HG03432 (cell line): ENCODE results near the gene ACTN4.

Source experiments
- ATAC-seq: cut with Tn5 transposase; IDR thresholded peaks from one replicate; pipeline ENCODE4 v1.9.1; 2021; ENCODE audit warnings: mild to moderate bottlenecking, moderate library complexity; ENCODE audit not compliant: unreplicated experiment

ACTN4 gene

GRCh38 chr19:38676878-38677646, 29.6 kb downstream of the ACTN4 start:
- no peak for ATAC-seq

DNA sequence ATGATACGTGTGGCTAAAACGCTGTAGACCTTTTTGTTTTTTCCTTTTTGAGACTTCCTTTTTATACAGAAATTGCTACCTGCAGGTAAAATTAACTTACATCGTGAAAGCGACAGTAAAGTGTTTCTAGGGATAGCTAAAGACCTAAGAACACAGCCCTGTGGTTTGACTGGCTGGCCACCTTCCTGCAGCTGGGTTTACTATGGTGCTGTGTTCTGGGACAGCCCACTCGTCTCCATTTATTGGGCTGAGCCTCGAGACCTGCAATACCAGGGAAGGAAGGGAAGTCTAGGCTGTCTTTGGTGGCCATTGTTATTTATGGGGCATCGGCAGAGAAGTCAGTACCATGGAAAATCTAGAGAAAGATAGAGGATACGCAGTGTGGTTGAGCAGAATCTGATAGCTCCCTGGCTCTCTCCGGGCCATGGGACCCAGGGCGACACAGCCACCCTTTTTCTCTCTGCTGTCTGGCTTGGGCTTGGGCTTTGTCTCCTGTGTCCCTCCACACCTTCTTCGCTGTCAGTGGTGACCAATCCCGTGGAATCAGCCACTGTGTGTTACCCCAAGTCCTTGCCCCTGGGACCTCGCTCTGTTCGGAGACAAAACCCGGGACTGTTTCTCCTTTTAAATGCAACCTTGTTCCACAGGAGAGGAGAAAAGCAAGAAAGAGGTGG, 30.9 kb downstream of the ACTN4 start:
- ATAC-seq: no peak

DNA sequence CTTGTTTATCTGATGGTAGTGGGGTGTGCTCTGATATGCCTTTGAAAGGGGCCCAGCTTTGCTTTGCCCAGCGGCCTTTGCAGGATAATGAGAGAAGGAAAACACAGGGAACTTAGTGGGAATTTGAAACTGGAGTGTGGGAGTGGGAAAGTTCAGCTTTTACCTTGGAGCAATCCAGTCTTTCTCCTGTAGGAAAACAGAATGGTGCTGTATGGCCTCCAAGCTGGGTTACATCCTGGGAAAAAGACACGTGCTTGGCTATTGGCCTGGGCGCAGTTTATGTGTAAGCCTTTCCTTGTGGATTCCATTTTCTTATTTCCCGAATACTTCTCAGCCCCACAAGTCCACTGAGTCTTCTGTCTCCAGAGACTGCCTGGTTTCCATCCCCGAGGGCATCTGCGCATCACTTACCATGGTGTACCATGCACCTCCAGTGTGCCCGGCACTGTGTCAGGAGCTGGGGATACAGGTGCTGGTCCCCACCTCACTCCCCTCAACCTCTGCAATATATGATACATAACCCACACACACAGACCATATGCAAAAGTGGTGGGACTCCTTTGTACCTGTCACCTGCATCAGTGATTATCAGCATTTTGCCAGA, 31.5 kb downstream of the ACTN4 start:
- no peak for ATAC-seq

- ATAC-seq: no peak
These were observed 32.4 kb downstream of the ACTN4 start for GRCh38 chr19:38679839-38680238.

DNA sequence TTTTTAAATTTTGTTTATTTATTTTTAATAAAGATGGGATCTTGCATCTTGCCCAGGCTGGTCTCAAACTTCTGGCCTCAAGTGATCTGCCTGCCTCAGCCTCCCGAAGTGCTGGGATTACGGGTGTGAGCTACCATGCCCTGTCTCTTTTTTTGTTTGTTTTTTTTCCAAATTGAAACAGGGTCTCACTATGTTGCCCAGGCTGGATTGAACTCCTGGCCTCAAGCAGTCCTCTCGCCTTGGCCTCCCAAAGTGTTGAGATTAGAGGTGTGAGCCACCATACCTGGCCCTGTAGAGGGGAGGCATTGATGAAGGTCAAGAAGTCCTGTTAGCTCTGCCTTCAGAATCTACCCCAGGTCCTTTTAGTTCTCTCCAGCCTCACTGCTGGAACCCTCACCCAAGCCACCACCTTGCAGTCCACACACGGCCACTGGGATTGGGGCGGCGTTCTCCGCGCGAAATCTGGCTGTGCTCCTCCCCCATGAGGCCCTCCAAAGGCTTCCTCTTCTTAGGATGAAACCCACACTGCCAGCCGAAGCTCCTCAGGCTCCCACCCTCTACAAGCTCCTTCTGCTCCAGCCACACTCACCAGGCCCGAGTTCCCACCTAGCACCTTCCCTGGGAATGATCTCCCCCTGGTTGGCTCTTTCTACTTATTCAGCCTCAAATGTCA, 34.9 kb downstream of the ACTN4 start:
- no peak for ATAC-seq

DNA sequence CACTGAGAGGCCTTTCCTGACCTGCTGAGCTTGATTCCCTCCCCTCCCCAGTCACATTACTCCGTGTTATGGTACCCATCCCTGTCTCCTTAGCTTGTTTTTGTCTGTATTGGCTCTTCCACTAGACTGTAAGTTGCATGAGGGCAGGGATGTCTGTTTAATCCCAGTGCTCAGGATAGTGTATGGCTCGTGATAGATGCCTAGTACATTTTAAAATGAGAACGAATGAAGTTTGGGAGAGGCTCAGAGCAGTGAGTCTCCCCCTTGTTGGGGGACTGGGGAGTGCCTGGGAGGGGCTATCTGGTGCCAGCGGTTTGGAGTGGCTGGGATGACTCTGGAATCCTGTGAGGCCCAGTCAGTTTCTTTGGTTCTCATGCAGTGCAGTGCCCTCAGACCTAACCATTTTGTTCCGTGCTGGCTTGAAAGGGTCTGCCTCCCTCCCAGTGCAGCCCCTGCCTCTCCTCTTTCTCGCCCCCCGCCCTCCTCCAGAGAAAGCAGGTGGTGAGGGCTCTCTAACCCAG, 35.5 kb downstream of the ACTN4 start:
- no peak for ATAC-seq

DNA sequence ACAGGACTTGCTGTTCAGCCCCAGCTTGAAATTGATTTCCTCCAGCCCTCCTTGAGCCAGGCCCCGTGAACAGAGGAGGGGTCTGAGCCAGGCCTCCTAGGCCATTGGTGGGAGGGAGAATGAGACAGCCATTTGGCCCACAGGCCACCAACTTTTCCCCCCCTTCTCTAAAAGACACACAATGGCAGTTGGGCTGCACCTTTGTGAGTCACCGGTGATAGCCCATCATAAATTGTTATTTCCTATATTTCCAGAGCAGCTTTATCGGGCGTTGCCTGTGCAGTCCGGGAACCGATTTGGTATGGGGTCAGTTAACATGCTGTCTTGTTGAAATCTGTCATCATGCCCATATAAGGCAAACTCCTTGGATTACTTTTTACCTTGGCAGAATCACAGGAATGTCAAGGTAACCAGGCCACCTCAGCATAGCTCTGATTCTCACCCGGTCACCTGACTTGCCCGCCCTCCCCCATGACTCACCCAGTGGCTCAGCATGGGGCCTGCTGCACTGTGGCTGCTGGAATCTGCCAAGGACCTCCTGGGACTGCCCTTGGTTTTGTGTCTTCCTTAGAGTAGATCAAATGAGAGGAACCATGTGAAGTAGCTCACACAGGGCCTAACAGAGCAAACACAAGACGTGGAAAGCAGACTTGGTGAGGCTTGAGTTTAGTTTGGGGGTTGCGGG, 36.1 kb downstream of the ACTN4 start:
- ATAC-seq: no peak

DNA sequence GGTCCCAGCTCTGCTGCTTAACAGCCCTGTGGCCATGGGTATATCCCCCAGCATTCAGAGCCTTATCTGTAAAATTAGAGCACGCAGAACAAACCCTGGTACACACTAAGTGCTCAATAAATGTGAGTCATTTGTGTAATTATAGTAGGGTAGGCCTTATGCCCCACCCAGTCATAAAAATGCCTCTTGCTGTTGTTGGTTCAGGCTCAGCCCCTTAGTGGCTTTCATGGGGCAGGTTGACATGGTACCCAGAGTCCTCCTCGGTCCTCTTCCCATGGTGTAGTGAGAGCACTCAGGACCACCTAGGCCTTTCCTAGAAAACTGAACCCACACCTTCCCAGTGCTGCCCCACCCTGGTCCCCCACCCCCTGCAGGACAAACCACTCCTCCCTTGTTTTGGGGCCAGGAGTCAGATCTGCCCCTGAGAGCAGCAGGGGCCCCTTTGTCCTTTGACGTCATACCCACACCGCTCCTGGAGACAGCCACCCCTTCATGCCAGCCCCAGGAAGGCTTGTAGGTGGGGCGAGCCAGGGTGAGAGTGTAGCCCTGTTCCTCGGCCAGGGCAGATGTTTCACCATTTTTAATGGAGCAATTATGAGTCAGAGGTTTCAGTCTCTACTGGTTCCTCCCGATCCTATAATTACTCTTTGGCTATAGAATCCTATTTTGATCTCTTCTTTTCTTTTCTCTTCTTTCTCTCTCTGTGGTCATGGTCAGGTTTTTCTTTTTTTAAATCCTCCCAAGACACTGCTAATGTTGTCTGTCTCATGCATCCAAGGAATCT, 36.8 kb downstream of the ACTN4 start:
- no peak for ATAC-seq

DNA sequence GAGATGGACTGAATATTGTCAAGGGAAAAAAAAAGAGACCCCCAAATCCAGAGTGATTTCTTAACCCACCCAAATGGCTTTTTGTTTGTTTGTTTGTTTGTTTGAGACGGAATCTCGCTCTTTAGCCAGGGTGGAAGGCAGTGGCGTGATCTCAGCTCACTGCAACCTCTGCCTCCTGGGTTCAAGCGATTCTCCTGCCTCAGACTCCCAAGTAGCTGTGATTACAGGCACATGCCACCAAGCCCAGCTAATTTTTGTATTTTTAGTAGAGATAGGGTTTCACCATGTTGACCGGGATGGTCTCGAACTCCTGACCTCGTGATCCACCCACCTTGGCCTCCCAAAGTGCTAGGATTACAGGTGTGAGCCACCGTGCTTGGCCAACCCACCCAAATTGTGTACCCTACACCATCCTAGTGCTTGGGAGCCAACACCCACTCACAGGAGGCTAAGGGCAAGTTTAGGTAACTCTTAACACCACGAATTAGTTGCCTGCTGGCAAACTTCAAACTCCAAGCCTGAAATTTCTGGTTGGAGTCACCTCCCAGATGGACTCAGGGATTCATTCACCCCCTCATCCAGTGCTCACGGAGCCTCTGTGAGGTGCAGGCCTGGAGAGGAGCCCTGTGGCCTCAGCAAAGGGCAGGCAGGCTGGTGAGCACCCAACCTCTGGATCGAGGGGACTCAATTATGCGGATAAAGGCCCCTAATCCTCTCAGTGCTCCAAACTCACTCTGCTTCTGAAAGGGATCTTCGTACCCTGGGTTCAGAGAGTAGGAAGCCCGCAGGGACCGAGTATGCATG, 37.6 kb downstream of the ACTN4 start:
- no peak for ATAC-seq

DNA sequence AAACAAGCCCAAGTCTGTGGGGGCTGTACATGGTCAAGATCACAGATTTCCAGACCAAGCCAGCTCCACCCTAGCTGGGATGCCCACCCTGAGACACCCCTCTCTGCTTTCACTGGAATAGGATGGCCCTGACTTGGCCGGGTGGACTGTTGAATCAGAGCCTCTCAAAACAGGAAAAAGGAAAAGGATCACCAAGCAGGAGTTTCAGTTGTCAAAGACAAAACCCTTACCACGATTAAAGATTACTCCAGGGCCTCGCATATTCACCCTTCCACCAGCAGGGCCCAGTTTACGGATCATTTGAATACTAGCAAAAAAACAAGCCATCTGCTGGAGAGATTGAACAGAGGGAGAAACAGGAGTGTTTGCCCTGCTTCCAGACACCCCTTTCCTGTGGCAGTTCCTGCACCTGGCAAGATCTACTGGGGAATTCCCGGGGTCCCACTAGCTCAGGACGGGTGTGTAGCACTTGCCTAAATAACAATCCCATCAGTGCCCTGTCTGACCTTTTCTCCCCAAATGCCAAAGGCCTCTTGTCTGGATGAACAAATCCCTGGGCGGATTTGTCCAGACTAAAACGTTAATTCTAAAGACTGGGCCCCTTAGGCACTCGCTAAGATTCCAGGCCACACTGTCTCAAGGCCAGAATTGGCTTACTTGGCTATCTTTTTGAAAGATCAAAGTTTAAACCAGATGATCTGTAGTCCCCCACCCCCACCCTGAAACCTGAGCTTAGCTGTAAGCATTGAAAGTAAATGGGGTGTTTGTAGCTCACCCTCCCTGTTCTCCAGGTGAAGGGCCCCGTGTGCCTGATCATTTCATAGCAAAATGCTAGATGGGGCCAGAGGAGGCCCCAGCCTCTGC, 38.4 kb downstream of the ACTN4 start:
- no peak for ATAC-seq

DNA sequence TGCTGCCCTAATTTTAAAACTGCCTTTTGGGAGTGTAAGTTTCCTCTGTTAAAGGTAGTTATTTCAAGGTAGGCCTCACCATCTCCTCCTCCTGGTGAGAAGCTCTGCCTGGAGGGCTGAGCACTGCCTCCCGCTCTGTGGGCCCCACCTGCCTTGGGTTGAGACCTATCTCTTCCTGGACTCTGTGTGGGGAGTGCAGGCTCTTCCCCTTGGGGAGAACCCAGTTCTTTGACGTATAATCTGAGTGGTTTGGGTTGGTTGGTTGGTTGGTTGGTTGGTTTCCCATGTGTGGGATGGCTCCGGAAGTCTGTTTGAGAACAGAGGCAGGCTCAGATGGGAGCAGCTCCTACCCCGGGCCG, 39.1 kb downstream of the ACTN4 start:
- ATAC-seq: no peak

DNA sequence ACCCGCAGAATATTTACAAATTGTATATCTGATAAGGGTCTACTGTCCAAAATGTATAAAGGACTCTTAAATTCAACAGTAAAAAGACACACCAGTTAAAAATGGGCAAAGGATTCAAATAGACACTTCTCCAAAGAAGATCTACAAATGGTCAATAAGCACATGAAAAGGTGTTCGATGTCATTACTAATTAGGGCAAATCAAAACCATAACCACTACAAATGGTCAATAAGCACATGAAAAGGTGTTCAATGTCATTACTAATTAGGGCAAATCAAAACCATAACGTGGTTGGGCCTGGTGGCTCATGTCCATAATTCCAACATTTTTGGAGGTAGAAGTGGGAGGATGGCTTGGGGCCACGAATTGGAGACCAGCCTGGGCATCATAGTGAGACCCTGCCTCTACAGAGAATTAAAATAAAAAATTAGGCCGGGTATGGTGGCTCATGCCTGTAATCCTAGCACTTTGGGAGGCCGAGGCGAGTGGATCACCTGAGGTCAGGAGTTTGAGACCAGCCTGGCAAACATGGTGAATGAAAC, 40.5 kb downstream of the ACTN4 start:
- no peak for ATAC-seq

GRCh38 chr19:38690146-38690545, 42.7 kb downstream of the ACTN4 start:
- ATAC-seq: no peak

DNA sequence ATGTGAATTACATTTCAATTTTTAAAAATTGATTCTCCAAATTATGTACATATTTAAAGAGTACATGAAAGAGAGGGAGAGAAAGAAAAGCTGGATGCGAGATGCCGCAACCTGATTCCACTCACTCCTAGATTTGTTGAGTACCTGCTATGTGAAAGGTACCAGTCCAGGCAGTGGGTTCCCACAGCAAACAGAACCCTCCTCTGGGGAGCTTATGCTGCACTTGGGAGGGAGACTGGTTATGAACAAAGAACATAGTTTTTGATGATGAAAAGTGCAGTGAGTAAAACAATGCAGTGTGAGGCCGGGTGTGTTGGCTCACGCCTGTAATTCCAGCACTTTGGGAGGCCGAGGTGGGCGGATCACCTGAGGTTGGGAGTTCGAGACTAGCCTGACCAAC, 43.4 kb downstream of the ACTN4 start:
- no peak for ATAC-seq

DNA sequence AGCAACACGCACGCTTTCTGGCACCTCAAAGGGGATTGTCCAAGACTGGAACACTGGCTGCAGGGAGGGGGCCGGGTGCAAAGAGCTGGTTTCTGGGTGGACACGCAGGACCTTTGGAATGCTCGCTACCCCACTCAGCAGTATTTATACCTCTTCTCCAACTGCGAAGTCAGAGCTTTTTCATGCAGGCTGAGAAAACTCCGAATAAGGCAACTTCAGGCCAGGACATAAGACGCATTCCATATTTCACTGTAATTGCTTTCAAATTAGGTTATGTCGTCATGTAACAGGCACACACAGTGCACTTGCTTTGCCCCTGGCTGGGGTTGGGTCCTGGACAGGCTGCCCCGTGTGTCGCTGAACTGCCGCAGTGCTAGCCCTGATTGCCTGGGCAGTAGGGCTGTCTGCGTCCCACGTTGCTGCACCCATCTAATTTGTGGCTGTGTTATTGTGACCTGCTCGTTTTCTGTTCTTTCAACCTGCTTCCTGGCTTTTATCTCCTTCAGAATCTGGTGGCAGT, 44.5 kb downstream of the ACTN4 start:
- no peak for ATAC-seq

GRCh38 chr19:38692458-38693379, 45.3 kb downstream of the ACTN4 start:
- no peak for ATAC-seq
